NCI-H446 treated with DMSO at 0.1 percent for 48 hours (cell line): Measurements from ENCODE around the gene RFC3.
A peak's percentile ranks its signal among the peaks of the same experiment; 100 is the strongest.

ENCODE experiments used
- DNase-seq: peaks from one replicate; lab custom pipeline; 2025; lab: John Stamatoyannopoulos, UW

Gene RFC3

GRCh38 chr13:33868343-33868994, 50.5 kb downstream of the RFC3 start:
- DNase-seq: no peak

GRCh38 chr13:33869005-33869404, 51.1 kb downstream of the RFC3 start:
- no peak for DNase-seq

- peak; percentile 7 for DNase-seq
These were observed 52.2 kb downstream of the RFC3 start for GRCh38 chr13:33870046-33870668.

- DNase-seq: no peak
These were observed 53.5 kb downstream of the RFC3 start for GRCh38 chr13:33871207-33872004.

GRCh38 chr13:33872005-33872351, 54.0 kb downstream of the RFC3 start:
- DNase-seq: no peak

- no peak for DNase-seq
These were observed 55.4 kb downstream of the RFC3 start for GRCh38 chr13:33873251-33873908.

GRCh38 chr13:33874871-33875270, 56.9 kb downstream of the RFC3 start:
- DNase-seq: no peak

GRCh38 chr13:33875618-33876401, 57.9 kb downstream of the RFC3 start:
- no peak for DNase-seq

- no peak for DNase-seq
These were observed 58.9 kb downstream of the RFC3 start for GRCh38 chr13:33876716-33877394.

GRCh38 chr13:33879118-33879517, 61.2 kb downstream of the RFC3 start:
- DNase-seq: no peak

- DNase-seq: no peak
These were observed 64.9 kb downstream of the RFC3 start for GRCh38 chr13:33882804-33883203.

- DNase-seq: no peak
These were observed 66.7 kb downstream of the RFC3 start for GRCh38 chr13:33884531-33885220.
